GM12878 (cell line): ENCODE data around the gene DNAH8.

Experiments
- POLR2A ChIP-seq: IDR thresholded peaks from 2 replicates; pipeline ENCODE4 v1.6.1; 2011; ENCODE audit warnings: low read depth, mild to moderate bottlenecking, low read length
- SUPT20H ChIP-seq: IDR thresholded peaks from 2 replicates; pipeline ENCODE4 v1.6.1; 2011; ENCODE audit warnings: low read depth, mild to moderate bottlenecking, low read length, moderate library complexity, borderline replicate concordance; ENCODE audit not compliant: control insufficient read depth
- TF ChIP-seq, protein P1 (sequence below), 3 experiments: IDR thresholded peaks in 2 of 3; conservative IDR thresholded peaks in 1 of 3; 2 replicates each; pipeline ENCODE4 v1.5.1; 2011; ENCODE audit warnings: low read depth in 3 of 3, low read length in 3 of 3, mild to moderate bottlenecking in 3 of 3, control low read depth in 2 of 3, moderate library complexity in 2 of 3, inconsistent platforms in 1 of 3, mixed read lengths in 1 of 3; ENCODE audit not compliant: control insufficient read depth in 2 of 3, insufficient read depth in 1 of 3; ENCODE audit errors: extremely low read depth in 1 of 3

DNA sequence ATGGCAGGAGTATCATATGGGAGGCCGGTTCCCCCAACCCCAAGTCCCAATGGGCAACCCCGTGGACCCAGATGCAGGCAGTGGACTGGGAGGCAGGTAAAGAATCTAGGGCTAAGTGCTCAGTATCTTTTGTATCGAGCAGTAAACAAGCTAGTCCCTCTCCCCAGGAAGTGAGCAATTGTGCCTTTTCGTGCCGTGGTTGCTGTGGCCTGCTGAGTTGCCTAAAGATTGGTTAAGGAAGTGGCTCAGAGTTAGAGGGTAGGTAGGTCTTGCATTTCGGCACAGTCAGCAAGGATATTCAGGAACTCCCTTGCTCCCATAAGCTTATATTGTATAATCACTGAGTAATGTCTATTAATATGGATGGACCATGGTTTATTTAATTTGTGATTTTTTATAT lies 1.3 kb upstream of the DNAH8 start:
- TF ChIP-seq, protein P1, sequence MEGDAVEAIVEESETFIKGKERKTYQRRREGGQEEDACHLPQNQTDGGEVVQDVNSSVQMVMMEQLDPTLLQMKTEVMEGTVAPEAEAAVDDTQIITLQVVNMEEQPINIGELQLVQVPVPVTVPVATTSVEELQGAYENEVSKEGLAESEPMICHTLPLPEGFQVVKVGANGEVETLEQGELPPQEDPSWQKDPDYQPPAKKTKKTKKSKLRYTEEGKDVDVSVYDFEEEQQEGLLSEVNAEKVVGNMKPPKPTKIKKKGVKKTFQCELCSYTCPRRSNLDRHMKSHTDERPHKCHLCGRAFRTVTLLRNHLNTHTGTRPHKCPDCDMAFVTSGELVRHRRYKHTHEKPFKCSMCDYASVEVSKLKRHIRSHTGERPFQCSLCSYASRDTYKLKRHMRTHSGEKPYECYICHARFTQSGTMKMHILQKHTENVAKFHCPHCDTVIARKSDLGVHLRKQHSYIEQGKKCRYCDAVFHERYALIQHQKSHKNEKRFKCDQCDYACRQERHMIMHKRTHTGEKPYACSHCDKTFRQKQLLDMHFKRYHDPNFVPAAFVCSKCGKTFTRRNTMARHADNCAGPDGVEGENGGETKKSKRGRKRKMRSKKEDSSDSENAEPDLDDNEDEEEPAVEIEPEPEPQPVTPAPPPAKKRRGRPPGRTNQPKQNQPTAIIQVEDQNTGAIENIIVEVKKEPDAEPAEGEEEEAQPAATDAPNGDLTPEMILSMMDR (IDR thresholded peaks at IDR 0.05 in 2 of 3, conservative IDR thresholded peaks at IDR 0.05 in 1 of 3; ENCODE audit: control insufficient read depth in 2 of 3, extremely low read depth in 1 of 3, insufficient read depth in 1 of 3, low read depth in 3 of 3, low read length in 3 of 3), result no peak
- TF ChIP-seq SUPT20H (no peak), POLR2A (no peak)
